AG08396 (cell line): ENCODE measurements around the gene RBM4B.
"Not testable (repeated sequence)": the region's sequence is repeated elsewhere in the genome, so short reads cannot be mapped to it uniquely, and the experiment has no call there.

ENCODE experiments used
- DNase-seq: peaks from one replicate; pipeline ENCODE4 v3.0.0; 2012; ENCODE audit warnings: low spot score, mixed read lengths

The RBM4B gene

DNA sequence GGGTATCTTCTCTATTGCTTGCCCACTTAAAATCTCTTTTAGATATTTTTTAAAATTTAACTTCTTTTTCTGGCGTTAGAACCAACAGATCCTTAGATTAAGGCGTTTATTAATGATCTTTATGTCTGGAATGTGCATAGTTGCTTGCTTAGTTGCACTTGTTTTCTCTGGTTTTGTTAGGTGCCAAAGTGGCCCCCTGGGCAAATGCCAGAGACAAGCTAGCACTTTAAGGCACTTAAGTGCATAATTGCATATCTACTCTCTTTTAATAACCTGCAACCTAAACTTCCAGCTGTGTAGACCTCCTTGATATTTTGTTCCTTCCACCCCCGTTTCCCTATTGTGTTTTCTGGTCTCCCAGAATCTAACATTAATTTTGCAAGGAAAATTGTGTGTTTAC is 35.9 kb downstream of the RBM4B start:
- no peak for DNase-seq

DNA sequence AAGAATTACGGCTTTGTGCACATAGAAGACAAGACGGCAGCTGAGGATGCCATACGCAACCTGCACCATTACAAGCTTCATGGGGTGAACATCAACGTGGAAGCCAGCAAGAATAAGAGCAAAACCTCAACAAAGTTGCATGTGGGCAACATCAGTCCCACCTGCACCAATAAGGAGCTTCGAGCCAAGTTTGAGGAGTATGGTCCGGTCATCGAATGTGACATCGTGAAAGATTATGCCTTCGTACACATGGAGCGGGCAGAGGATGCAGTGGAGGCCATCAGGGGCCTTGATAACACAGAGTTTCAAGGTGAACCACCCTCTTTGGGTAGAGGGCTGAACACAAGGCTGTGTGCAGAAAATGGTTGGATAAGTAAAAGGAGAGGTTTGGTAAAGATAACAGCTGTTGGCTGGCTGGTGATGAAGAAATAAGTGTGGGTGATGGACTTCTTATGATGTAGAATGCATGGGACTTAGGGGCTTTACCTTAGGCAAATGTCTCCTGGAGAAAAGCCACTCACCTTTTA is 37.8 kb downstream of the RBM4B start:
- DNase-seq = not testable (repeated sequence)

DNA sequence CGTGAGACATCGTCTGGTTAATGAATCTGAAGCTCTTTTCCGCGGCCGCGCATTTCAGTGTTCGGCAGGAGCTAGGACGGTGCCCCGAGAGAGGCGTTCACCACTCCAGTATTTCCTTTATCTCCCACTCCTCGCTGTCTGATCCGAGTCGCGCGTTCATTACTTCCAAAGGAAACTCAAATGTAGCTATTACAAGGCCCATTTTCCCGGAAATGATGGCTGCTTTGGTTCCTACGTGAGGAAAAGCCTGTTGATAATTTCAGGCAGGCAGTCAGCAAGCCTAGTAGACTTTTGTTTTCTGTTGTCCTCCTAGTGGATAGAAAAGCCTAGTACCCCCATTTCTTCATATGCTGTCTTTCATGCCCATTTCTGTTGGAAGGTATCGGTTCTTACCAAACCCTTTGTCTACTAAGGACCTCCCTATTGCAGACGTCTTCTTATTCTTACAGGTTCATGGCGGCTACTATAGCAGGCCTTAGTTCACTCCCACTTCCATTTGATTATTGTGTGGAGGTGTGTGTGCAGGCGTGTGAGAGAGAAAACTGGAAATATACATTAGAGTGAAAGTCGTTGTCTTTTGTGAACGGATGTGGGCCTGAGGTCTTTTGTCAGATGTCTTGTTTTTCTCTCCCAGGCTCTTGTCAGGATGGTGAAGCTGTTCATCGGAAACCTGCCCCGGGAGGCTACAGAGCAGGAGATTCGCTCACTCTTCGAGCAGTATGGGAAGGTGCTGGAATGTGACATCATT is 38.4 kb downstream of the RBM4B start:
- no peak for DNase-seq

DNA sequence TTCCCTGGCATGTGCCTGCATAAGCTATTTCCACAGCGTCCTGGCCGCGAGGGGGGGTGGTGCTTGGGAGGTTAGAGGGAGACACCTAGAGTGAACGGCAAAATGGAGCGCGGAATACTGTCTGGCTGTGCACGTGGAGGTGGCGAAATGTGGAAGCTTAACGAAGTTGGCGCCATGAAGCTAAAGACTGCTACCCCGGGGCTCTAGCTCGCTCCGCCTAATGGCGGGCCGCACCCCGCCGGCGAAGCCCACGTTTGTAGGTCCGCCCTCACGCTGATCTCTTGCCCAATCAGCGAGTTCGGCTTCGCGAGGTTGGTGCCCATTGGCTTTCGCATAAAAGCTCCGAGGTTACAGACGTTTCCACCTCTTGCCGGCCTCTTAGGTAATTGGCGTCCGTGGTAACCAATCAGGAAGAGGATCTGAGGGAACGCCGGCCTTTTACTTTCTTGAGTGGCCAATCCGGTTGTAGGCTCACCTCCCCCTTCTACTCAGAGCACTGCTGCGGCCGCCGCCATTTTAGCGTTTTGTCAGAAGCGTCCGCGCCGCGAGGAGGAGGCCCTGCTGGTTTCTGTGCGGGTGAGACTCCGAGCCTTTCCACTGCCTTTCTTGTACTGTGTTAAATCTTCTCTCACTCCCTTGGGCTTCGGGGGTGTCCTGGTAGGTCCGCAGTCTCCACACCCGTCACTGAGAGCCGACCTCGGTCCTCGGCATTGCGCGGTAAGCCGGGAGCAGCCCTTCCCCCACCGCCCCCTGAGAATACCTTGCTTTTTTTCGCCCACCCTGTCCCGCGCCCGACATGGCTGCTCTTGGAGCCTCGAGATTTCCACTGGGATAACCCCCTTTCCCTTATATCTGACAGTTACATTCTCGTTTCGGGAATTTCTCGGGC is 39.3 kb downstream of the RBM4B start, which contains the start of gene RBM4:
RBM4 (plus strand) TSS at position 527 of the 889 bp plus-strand sequence. CDS start 1,009 bp downstream, outside the sequence.
- DNase-seq = peak; percentile 99

DNA sequence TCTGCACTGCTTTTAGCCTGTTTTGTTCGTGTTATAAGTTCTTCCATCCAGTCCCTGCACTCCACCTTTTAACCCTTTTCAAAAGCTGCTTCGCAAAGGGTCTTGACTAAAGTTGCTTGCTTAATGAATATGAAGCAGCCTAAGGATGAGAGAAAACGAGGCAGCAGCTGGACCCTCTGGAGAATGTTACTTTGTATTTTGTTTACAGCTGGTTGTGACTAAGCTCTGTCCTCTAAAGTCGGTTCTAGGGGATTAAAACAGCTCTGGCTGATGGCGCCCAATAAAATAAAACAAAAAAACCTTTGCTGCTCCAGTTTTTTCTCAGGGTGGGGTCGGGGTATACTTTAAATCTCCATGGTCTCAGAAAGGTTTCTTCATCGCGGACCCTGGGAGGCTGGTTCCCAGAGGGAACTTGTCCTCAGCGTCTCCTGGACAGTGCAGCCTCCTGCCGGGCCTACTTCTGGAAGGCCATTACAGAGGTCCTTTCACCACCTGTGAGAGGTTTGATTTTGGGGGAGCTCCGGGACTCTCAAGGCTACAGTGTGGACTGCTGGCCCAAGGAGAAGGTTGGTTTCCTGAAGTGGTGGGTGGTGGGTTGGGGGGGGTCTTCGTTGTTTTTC is 40.0 kb downstream of the RBM4B start:
- DNase-seq = no peak

DNA sequence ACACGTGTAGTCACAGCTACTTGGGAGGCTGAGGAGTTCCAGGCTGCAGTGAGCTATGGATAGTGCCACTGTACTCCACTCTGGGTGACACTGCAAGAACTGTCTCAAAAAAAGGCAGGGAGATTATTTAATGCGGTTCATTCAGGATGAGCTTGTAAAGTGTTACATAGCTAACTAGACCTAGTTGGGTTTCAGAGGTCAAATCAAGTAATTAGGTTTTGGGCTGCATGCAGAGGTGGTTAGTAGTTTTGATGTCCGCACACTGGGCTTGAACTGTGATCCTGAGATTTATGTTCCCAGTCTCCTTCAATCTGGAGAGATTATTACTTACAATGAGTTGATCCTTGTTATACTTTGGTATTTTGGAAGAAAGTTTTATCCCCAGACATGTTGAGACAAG is 41.3 kb downstream of the RBM4B start:
- DNase-seq = no peak

DNA sequence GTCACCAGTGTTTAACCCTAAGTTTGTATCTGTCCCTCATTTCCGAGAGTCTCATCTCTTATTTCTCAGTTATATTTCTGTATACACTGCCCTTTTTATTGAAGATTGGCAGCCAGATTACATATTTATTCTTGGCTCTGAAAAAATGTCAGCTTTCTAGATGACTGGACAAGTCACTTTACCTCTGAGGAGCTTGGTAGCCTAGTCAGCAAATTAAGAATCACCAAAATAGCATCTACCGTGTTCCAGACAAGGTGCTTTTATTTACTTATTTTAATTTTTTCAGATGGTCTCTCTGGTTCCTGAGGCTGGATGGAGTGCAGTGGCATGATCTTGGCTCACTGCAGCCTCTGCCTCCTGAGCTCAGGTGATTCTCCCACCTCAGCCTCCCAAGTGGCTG is 44.7 kb downstream of the RBM4B start:
- DNase-seq = no peak

DNA sequence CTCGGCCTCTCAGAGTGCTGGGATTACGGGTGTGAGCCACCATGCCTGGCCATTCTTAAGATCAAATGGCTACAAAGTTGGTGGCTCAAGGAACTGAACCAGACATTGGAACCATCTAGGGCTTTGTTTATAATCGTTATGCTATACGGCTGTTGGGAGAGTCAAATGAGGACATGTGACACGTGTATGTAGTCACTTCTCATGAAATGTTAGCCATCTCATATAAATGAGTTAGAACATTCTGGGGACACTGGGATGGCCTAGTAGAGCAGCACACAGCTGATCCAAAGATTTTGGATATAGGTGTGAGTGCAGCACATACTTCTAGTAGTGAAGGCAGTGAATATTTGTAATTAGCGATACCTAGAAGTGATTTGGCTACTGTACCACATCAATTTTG is 45.8 kb downstream of the RBM4B start:
- DNase-seq = no peak

DNA sequence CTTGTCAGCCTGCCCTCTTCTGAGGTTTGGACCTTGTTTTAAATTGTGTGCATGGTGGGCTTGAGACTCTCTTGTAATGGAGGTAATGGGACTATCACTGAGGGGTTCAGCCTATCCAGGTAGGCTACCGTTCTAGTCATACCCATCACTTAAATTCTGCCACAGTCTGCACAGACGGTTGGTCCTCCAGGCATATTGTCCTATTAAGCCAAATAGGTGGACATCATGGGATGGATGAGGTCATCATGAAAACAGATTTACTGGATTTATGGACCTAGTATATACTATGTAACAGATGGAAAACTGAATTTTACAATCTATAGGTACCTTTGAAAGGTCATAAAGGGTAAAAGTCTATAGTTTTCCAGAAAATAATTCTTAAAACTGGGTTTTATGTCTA is 48.3 kb downstream of the RBM4B start:
- DNase-seq = no peak

DNA sequence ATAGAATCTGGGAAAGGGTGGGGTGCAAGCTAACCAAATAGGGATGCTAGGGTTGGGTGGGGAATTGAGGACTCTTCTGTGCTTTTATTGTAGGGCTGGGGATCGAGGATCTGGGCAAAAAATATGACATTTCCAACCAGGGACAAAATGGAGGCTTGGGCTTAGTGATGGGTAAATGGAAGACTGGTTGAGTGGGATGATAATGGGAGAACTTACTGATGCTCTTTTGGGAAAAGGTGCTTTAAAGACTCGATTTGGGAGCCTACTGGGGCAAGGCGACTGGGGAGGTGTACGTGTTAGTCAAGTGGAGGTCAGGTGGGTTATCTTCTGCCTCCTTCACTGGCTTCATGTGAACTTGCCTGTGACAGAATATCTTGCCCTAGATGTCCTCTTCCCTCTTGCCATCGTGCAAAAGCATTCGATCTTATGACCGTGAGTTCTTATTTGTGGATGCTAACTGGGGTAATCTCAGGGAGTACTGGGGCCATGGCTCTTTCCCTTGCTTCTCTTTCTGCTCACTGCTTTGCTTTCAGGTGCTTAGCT is 49.6 kb downstream of the RBM4B start:
- no peak for DNase-seq

DNA sequence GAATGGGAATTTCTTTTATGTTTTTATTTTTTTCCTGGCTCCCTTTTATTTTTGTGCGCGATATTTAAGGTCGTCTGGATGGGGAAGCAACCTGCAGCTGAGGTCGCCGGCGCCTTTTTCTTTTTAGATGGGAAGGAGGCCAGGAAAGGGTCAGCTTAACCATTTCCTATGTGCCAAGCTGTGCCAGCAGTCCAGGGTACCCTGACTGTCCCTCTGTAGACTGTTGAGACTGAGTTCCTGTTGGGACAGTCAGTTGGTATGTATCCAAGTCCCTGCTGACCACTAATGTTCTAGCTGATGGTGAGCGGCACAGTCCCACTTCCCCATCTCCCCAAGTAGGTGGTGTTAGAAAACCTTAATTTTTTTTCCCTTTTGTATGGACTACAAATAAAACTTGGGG is 50.8 kb downstream of the RBM4B start:
- DNase-seq = no peak

DNA sequence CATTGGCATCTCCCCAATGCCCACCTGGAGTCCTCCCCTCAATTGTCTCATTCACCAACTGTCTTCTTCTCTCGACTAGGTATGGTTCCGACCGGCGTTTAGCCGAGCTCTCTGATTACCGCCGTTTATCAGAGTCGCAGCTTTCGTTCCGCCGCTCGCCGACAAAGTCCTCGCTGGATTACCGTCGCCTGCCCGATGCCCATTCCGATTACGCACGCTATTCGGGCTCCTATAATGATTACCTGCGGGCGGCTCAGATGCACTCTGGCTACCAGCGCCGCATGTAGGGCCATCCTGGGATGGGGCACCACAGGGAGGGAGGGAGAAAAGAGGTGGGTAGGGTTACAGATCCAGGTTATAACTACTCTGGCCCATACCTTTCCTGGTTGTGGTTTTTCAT is 51.3 kb downstream of the RBM4B start:
- DNase-seq = no peak

DNA sequence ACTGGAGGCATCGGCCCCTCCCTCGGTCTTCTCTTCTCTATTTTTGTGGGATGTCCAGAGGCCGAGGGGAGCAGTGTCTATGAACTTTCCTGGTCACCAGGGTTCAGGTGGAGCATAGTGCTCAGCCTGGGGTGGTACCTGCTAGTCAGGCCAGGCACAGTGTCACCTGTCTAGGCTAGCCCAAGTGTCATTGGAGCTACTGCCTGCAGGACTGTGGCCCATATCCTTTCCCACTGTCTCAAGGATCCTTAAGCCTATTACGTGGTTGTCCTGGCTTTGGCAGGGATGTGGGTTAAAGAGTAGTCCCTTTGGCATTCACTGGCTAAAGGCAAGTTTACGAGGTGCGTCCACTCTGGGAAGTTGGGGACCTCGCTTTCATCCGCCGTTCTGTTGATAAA is 51.9 kb downstream of the RBM4B start:
- no peak for DNase-seq

DNA sequence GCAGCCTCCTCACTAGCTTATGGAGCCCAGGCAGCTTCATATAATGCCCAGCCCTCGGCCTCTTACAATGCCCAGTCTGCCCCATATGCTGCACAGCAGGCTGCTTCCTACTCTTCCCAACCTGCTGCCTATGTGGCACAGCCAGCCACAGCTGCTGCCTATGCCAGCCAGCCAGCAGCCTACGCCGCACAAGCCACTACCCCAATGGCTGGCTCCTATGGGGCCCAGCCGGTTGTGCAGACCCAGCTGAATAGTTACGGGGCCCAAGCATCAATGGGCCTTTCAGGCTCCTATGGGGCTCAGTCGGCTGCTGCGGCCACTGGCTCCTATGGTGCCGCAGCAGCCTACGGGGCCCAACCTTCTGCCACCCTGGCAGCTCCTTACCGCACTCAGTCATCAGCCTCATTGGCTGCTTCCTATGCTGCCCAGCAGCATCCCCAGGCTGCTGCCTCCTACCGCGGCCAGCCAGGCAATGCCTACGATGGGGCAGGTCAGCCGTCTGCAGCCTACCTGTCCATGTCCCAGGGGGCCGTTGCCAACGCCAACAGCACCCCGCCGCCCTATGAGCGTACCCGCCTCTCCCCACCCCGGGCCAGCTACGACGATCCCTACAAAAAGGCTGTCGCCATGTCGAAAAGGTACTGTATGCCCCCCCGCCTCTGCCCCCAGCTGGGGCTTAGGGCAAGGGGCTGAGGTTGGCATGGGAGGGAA is 52.5 kb downstream of the RBM4B start:
- no peak for DNase-seq

DNA sequence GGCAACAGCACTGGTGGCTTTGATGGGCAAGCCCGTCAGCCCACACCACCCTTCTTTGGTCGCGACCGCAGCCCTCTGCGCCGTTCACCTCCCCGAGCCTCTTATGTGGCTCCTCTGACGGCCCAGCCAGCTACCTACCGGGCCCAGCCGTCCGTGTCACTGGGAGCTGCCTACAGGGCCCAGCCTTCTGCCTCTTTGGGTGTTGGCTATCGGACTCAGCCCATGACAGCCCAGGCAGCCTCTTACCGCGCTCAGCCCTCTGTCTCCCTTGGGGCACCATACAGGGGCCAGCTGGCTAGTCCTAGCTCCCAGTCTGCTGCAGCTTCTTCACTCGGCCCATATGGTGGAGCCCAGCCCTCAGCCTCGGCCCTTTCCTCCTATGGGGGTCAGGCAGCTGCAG is 53.2 kb downstream of the RBM4B start:
- no peak for DNase-seq

DNA sequence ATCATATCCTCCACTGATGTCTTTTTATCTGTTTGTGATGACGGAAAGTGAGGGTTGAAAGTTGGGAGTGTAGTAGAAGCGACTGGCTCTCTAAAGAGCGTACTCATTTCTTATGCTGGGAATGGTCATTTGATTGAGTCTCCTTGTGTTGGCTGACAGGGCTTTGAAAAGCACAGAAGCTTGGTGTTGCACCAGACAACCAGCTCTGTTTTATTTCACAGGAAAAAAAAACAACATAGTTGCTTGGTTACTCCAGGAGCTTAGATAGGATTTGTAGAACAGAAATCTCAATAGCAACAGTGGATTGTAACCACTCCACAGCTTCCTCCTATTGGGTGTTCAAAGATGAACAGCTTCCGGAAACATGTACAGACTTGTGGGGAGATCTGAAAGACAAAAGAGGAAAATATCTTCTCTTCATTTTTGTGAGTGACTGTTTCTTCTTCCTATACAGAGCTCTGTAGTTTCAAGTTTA is 58.6 kb downstream of the RBM4B start:
- DNase-seq = peak; percentile 50

DNA sequence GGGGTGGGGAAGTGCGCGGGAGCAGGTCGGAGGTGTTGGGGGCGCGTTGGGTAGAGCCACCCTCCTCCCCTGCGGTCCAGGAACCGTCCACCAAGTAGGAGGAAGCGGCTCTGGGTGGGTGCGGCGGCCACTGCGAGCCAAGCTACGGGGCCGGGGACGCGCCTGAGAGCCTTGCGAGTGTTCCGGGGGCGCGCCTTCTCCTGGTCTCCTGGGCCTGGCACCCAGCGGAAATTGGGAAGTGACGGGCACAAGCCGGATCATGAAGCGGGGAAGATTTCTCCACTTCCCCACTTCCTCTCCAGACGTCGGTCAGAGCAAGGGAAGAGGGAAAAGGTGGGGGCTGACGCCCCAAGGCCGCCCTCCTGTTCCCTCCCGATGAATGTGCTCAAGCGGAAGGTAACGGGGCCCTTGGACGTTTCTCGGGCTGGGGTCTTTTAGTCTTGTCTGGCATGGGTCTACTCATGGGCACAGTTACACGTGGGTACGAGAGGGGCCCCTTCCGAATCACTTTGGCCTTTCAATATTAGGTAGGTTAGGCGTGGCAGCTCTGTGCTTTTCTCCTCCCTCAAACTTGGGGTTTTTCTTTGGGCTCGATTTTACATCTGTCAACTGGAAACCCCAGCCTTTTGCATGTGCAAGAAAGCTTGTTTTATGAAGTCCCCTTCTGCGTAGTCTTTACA is 60.4 kb downstream of the RBM4B start:
- DNase-seq = peak; percentile 46

DNA sequence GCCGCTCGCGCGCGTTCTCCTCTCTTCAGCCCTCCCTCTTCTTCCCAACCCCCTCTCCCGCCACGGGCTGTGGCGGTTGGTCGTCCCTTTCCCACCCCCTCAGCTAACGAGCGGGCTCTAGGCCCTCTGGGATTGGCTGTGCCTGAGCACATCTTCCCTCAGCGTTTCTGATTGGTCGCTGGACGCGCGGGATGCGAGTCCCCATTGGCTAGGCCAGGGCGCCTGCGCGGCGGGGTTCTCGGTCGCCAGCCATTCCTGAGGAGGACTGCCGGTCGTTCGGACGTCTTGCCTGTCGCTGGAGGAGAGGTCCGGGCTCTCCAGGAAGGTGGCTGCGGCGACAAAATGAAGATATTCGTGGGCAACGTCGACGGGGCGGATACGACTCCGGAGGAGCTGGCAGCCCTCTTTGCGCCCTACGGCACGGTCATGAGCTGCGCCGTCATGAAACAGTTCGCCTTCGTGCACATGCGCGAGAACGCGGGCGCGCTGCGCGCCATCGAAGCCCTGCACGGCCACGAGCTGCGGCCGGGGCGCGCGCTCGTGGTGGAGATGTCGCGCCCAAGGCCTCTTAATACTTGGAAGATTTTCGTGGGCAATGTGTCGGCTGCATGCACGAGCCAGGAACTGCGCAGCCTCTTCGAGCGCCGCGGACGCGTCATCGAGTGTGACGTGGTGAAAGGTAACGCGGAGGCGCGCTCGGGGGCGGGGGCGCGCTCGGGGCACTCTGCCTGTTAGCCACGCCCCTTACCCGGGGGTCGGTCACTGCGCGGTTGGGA is 61.1 kb downstream of the RBM4B start, which contains the start of gene RBM14:
RBM14 (plus strand) TSS at position 252 of the 776 bp plus-strand sequence; CDS start at position 343, 91 bp downstream.
- peak; percentile 99 for DNase-seq
